HEK293 (cell line): ENCODE measurements around the gene DDX47.

Experiments used
- CTCF ChIP-seq: fragments of 450-650 bp; formaldehyde crosslinking; IDR thresholded peaks from 2 replicates; pipeline ENCODE4 v1.5.1; 2016; ENCODE audit warnings: missing biosample characterization, missing genetic modification characterization
- ELK4 ChIP-seq: IDR thresholded peaks from 2 replicates; pipeline ENCODE4 v1.6.1; 2011; ENCODE audit warnings: mild to moderate bottlenecking, low read depth, low read length, borderline replicate concordance
- GLI4 ChIP-seq: fragments of 450-650 bp; formaldehyde crosslinking; IDR thresholded peaks from 2 replicates; pipeline ENCODE4 v1.5.1; 2016; ENCODE audit warnings: missing biosample characterization, missing genetic modification characterization
- KLF17 ChIP-seq: fragments of 450-650 bp; formaldehyde crosslinking; IDR thresholded peaks from 2 replicates; pipeline ENCODE4 v1.5.1; 2016; ENCODE audit warnings: missing biosample characterization, missing genetic modification characterization
- KLF8 ChIP-seq: fragments of 450-650 bp; formaldehyde crosslinking; IDR thresholded peaks from 2 replicates; pipeline ENCODE4 v1.5.1; 2016; ENCODE audit warnings: missing biosample characterization, missing genetic modification characterization
- PRDM4 ChIP-seq: fragments of 450-650 bp; formaldehyde crosslinking; IDR thresholded peaks from 2 replicates; pipeline ENCODE4 v1.5.1; 2017; ENCODE audit warnings: missing biosample characterization, missing genetic modification characterization
- SP2 ChIP-seq: fragments of 450-650 bp; formaldehyde crosslinking; IDR thresholded peaks from 2 replicates; pipeline ENCODE4 v1.5.1; 2016; ENCODE audit warnings: missing biosample characterization, missing genetic modification characterization
- SP7 ChIP-seq: fragments of 450-650 bp; formaldehyde crosslinking; IDR thresholded peaks from 2 replicates; pipeline ENCODE4 v1.5.1; 2016; ENCODE audit warnings: missing biosample characterization, missing genetic modification characterization
- TRIM28 ChIP-seq: IDR thresholded peaks from 2 replicates; pipeline ENCODE4 v1.6.1; 2011; ENCODE audit warnings: low read length, control low read depth, borderline replicate concordance
- WT1 ChIP-seq: fragments of 450-650 bp; formaldehyde crosslinking; IDR thresholded peaks from 2 replicates; pipeline ENCODE4 v1.5.1; 2016; ENCODE audit warnings: missing biosample characterization, missing genetic modification characterization
- YY1 ChIP-seq: fragments of 450-650 bp; formaldehyde crosslinking; IDR thresholded peaks from 2 replicates; pipeline ENCODE4 v1.5.1; 2018; ENCODE audit warnings: missing biosample characterization, missing genetic modification characterization
- ZBTB7A ChIP-seq: fragments of 450-650 bp; formaldehyde crosslinking; IDR thresholded peaks from 2 replicates; pipeline ENCODE4 v1.5.1; 2016; ENCODE audit warnings: low read depth, missing biosample characterization, missing genetic modification characterization
- ZNF114 ChIP-seq: fragments of 450-650 bp; formaldehyde crosslinking; IDR thresholded peaks from 2 replicates; pipeline ENCODE4 v1.5.0; 2017; ENCODE audit warnings: missing biosample characterization, missing genetic modification characterization
- ZNF138 ChIP-seq: fragments of 450-650 bp; formaldehyde crosslinking; IDR thresholded peaks from 2 replicates; pipeline ENCODE4 v1.5.1; 2016; ENCODE audit warnings: missing biosample characterization, missing genetic modification characterization, borderline replicate concordance
- ZNF157 ChIP-seq: fragments of 450-650 bp; formaldehyde crosslinking; IDR thresholded peaks from 2 replicates; pipeline ENCODE4 v1.5.1; 2016; ENCODE audit warnings: missing biosample characterization, missing genetic modification characterization
- ZNF175 ChIP-seq: fragments of 450-650 bp; formaldehyde crosslinking; IDR thresholded peaks from 2 replicates; pipeline ENCODE4 v1.5.1; 2016; ENCODE audit warnings: missing biosample characterization, missing genetic modification characterization
- ZNF184 ChIP-seq: fragments of 450-650 bp; IDR thresholded peaks from 2 replicates; pipeline ENCODE4 v1.5.1; 2018; ENCODE audit warnings: missing biosample characterization, mild to moderate bottlenecking, missing genetic modification characterization
- ZNF223 ChIP-seq: fragments of 450-650 bp; formaldehyde crosslinking; IDR thresholded peaks from 2 replicates; pipeline ENCODE4 v1.5.1; 2016; ENCODE audit warnings: missing biosample characterization, missing genetic modification characterization
- ZNF274 ChIP-seq, 2 experiments: fragments of 200-500 bp in 1 of 2; fragments of 450-650 bp in 1 of 2; sonication (Bioruptor generic) in 1 of 2; formaldehyde crosslinking in 1 of 2; IDR thresholded peaks; 2 replicates each; pipeline versions ENCODE4 v1.5.1 to v1.6.1; 2014 to 2016; ENCODE audit warnings: borderline replicate concordance in 1 of 2, inconsistent platforms in 1 of 2, low read length in 1 of 2, missing biosample characterization in 1 of 2, missing genetic modification characterization in 1 of 2
- ZNF335 ChIP-seq: fragments of 450-650 bp; formaldehyde crosslinking; conservative IDR thresholded peaks from 2 replicates; pipeline ENCODE4 v1.5.1; 2016; ENCODE audit warnings: missing biosample characterization, missing genetic modification characterization
- ZNF394 ChIP-seq: fragments of 450-650 bp; formaldehyde crosslinking; IDR thresholded peaks from 2 replicates; pipeline ENCODE4 v1.5.1; 2016; ENCODE audit warnings: missing biosample characterization, missing genetic modification characterization, mild to moderate bottlenecking, moderate library complexity, borderline replicate concordance
- ZNF529 ChIP-seq: fragments of 450-650 bp; formaldehyde crosslinking; IDR thresholded peaks from 2 replicates; pipeline ENCODE4 v1.5.1; 2017; ENCODE audit warnings: missing genetic modification characterization, missing biosample characterization; ENCODE audit not compliant: insufficient replicate concordance
- ZNF610 ChIP-seq: fragments of 450-650 bp; formaldehyde crosslinking; IDR thresholded peaks from 2 replicates; pipeline ENCODE4 v1.5.1; 2016; ENCODE audit warnings: missing biosample characterization, missing genetic modification characterization, borderline replicate concordance
- ZNF707 ChIP-seq: fragments of 450-650 bp; formaldehyde crosslinking; IDR thresholded peaks from 2 replicates; pipeline ENCODE4 v1.5.1; 2016; ENCODE audit warnings: missing biosample characterization, missing genetic modification characterization
- ZNF791 ChIP-seq: fragments of 450-650 bp; formaldehyde crosslinking; IDR thresholded peaks from 2 replicates; pipeline ENCODE4 v1.5.1; 2016; ENCODE audit warnings: missing biosample characterization, missing genetic modification characterization
- ZNF830 ChIP-seq: fragments of 450-650 bp; IDR thresholded peaks from 2 replicates; pipeline ENCODE4 v1.5.0; 2018; ENCODE audit warnings: missing biosample characterization, missing genetic modification characterization, low read depth, mild to moderate bottlenecking, moderate library complexity
- ZNF843 ChIP-seq: fragments of 450-650 bp; formaldehyde crosslinking; IDR thresholded peaks from 2 replicates; pipeline ENCODE4 v1.5.1; 2016; ENCODE audit warnings: missing biosample characterization, missing genetic modification characterization
- ZSCAN18 ChIP-seq: fragments of 450-650 bp; formaldehyde crosslinking; IDR thresholded peaks from 2 replicates; pipeline ENCODE4 v1.5.1; 2016; ENCODE audit warnings: missing biosample characterization, missing genetic modification characterization
- ZSCAN5A ChIP-seq: fragments of 450-650 bp; formaldehyde crosslinking; IDR thresholded peaks from 2 replicates; pipeline ENCODE4 v1.5.1; 2016; ENCODE audit warnings: missing biosample characterization, missing genetic modification characterization

Gene DDX47

GRCh38 chr12:12813120-12814101, at the start of gene DDX47 (continued):
- TF ChIP-seq CTCF (tag by site-specific recombination) (peak; percentile 96), ELK4 (no peak), ZNF335 (tag by site-specific recombination) (peak; percentile 74), ZNF791 (tag by site-specific recombination) (no peak), KLF17 (tag by site-specific recombination) (peak; percentile 65; the same call in 1 of the 2 replicates), ZNF529 (tag by site-specific recombination) (no peak), GLI4 (tag by site-specific recombination) (no peak), ZNF138 (tag by site-specific recombination) (no peak), PRDM4 (tag by site-specific recombination) (0 out of 2 replicates have a peak, but pooled peaks have one; percentile 6), ZNF830 (tag by site-specific recombination) (no peak), SP2 (peak; percentile 22; the same call in 1 of the 2 replicates), YY1 (tag by site-specific recombination) (peak; percentile 92), ZNF610 (tag by site-specific recombination) (no peak), TRIM28 (0 out of 2 replicates have a peak, but pooled peaks have one; percentile 37), ZNF223 (tag by site-specific recombination) (no peak), ZNF184 (tag by site-specific recombination) (no peak), ZNF157 (tag by site-specific recombination) (no peak), ZNF394 (tag by site-specific recombination) (no peak), ZNF175 (no peak), KLF8 (tag by site-specific recombination) (peak; percentile 53; the same call in 1 of the 2 replicates), ZNF843 (tag by site-specific recombination) (0 out of 2 replicates have a peak, but pooled peaks have one; percentile 42), ZNF114 (tag by site-specific recombination) (no peak), ZBTB7A (tag by site-specific recombination) (0 out of 2 replicates have a peak, but pooled peaks have one; percentile 80), ZSCAN18 (tag by site-specific recombination) (no peak), WT1 (tag by site-specific recombination) (no peak), ZNF707 (tag by site-specific recombination) (no peak), ZNF274 (IDR thresholded peaks at IDR 0.05; ENCODE audit: low read length) (no peak), ZNF274 (tag by site-specific recombination; IDR thresholded peaks at IDR 0.05; ENCODE audit: borderline replicate concordance) (no peak), ZSCAN5A (tag by site-specific recombination) (no peak), SP7 (peak; percentile 65)
